B cell (primary cell): ENCODE measurements around the gene SMARCAD1. TPM values are rescaled to one million over a fixed set of nuclear protein-coding genes. Genes with fewer than 3 reads are reported as not detected.

Source experiments
- ATAC-seq: fragments of 200-7000 bp; cut with Tn5 transposase; one replicate; pipeline ENCODE4 v1.10.0; 2021; ENCODE audit warnings: low read depth, mild to moderate bottlenecking, moderate number of reproducible peaks, moderate library complexity
- CTCF ChIA-PET: fragments of 350-600 bp; sonication (Branson Sonifier 250); formaldehyde crosslinking; loops from one replicate; lab custom pipeline; 2021; ENCODE audit warnings: antibody characterized with exemption, inconsistent platforms; lab: Charles Lee
- POLR2A ChIA-PET: fragments of 350-600 bp; sonication (Branson Sonifier 250); formaldehyde crosslinking; loops from one replicate; lab custom pipeline; 2021; ENCODE audit warnings: antibody characterized with exemption; lab: Charles Lee
- DNase-seq: peaks from one replicate; pipeline ENCODE4 v3.0.0; 2013
- H2AFZ ChIP-seq: 2 replicates; pipeline ENCODE4 v1.6.1; 2012; ENCODE audit warnings: mild to moderate bottlenecking, low read depth, low read length; ENCODE audit not compliant: insufficient read depth, poor library complexity, severe bottlenecking
- H3K27ac ChIP-seq, 2 donors: 1 replicate in 1 of 2; 2 replicates in 1 of 2; pipeline ENCODE4 v1.5.1; 2012 to 2013; ENCODE audit warnings: low read length in 2 of 2, mild to moderate bottlenecking in 2 of 2, moderate library complexity in 1 of 2
- H3K27me3 ChIP-seq, 4 experiments: fragments of 200-600 bp in 1 of 4; sonication (generic) in 1 of 4; replicated peaks in 1 of 4; 1 replicate in 2 of 4; 2 replicates in 2 of 4; pipeline versions ENCODE4 v1.6.1 to v1.7.0; 2013 to 2016; ENCODE audit warnings: low read length in 3 of 4, mild to moderate bottlenecking in 2 of 4, mixed read lengths in 1 of 4, moderate library complexity in 1 of 4; ENCODE audit not compliant: insufficient read depth in 4 of 4, control insufficient read depth in 3 of 4; ENCODE audit errors: control extremely low read depth in 1 of 4
- H3K36me3 ChIP-seq, 2 experiments: replicated peaks in 1 of 2; 1 replicate in 1 of 2; 2 replicates in 1 of 2; pipeline versions ENCODE4 v1.6.1 to v1.7.1; 2013; ENCODE audit warnings: low read length in 1 of 2; ENCODE audit not compliant: insufficient read depth in 2 of 2, control insufficient read depth in 1 of 2; ENCODE audit errors: control extremely low read depth in 1 of 2, extremely low read depth in 1 of 2
- H3K4me1 ChIP-seq, 2 donors: fragments of 200-600 bp in 1 of 2; sonication (generic) in 1 of 2; 1 replicate in 1 of 2; 2 replicates in 1 of 2; pipeline versions ENCODE4 v1.5.1 to v1.6.1; 2013 to 2017; ENCODE audit warnings: low read length in 2 of 2; ENCODE audit not compliant: control insufficient read depth in 2 of 2, insufficient read depth in 2 of 2
- H3K4me2 ChIP-seq: replicated peaks from 2 replicates; pipeline ENCODE3; 2012; ENCODE audit warnings: mild to moderate bottlenecking, low read depth, low read length; ENCODE audit not compliant: poor library complexity, severe bottlenecking
- H3K4me3 ChIP-seq, 5 experiments: fragments of 200-600 bp in 1 of 5; sonication (generic) in 1 of 5; 1 replicate in 3 of 5; 2 replicates in 2 of 5; pipeline versions ENCODE4 v1.5.1 to v1.7.0; 2011 to 2016; ENCODE audit warnings: low read length in 4 of 5, mild to moderate bottlenecking in 4 of 5, low read depth in 2 of 5, control low read depth in 1 of 5, moderate library complexity in 1 of 5; ENCODE audit not compliant: insufficient read depth in 1 of 5; ENCODE audit errors: control extremely low read depth in 1 of 5, extremely low read depth in 1 of 5
- H3K79me2 ChIP-seq: fragments of 200-600 bp; sonication (generic); one replicate; pipeline ENCODE4 v1.6.0; 2016; ENCODE audit warnings: low read length; ENCODE audit not compliant: control insufficient read depth, insufficient read depth
- H3K9ac ChIP-seq: fragments of 200-600 bp; sonication (generic); 2 replicates; pipeline ENCODE4 v1.6.1; 2017; ENCODE audit warnings: mild to moderate bottlenecking, low read length, moderate library complexity
- H3K9me3 ChIP-seq, 3 donors: one replicate each; pipeline versions ENCODE4 v1.6.1 to v1.7.1; 2013; ENCODE audit warnings: low read length in 2 of 3; ENCODE audit not compliant: control insufficient read depth in 2 of 3, insufficient read depth in 1 of 3; ENCODE audit errors: control extremely low read depth in 1 of 3
- H4K20me1 ChIP-seq: 2 replicates; pipeline ENCODE4 v1.6.0; 2012; ENCODE audit warnings: mild to moderate bottlenecking, low read length; ENCODE audit not compliant: insufficient read depth, control insufficient read depth, poor library complexity, severe bottlenecking
- H3K27ac Mint-ChIP-seq: one replicate; pipeline ENCODE4 v1.8.0; 2021; ENCODE audit warnings: mixed read lengths
- H3K27me3 Mint-ChIP-seq: one replicate; pipeline ENCODE4 v1.8.0; 2021; ENCODE audit warnings: mixed read lengths
- H3K4me1 Mint-ChIP-seq: one replicate; pipeline ENCODE4 v1.8.0; 2021; ENCODE audit warnings: mixed read lengths
- H3K4me3 Mint-ChIP-seq: one replicate; pipeline ENCODE4 v1.8.0; 2021; ENCODE audit warnings: mixed read lengths
- H3K9me3 Mint-ChIP-seq: one replicate; pipeline ENCODE4 v1.8.0; 2022; ENCODE audit warnings: mixed read lengths; ENCODE audit not compliant: insufficient read depth
- EZH2 ChIP-seq: IDR thresholded peaks from 2 replicates; pipeline ENCODE4 v1.6.1; 2012; ENCODE audit warnings: borderline replicate concordance, low read depth, mild to moderate bottlenecking, moderate library complexity, low read length; ENCODE audit not compliant: insufficient read depth, poor library complexity, severe bottlenecking
- WGBS: methylation state at CpG from one replicate; pipeline ENCODE4 v1.1.5; 2013; ENCODE audit warnings: missing lambda C conversion rate; ENCODE audit not compliant: insufficient coverage; 5-methylcytosine and 5-hydroxymethylcytosine counted together
- intact Hi-C: fragments of 100-400 bp; cut with micrococcal nuclease; formaldehyde crosslinking; loops from one replicate; pipeline ENCODE4 v1.10.0; 2022
- polyA plus RNA-seq: library from polyadenylated mRNA; depleted of rRNA; stranded (reverse); fragments of >200 nt; gene quantifications from 2 replicates; pipeline ENCODE4 v1.2.3, GENCODE V29; 2012
- total RNA-seq, 2 donors: library from RNA; stranded (reverse); fragments of 120-200 nt in 1 of 2; gene quantifications; 1 replicate in 1 of 2; 2 replicates in 1 of 2; pipeline versions ENCODE4 v1.2.3 to v1.2.4, GENCODE V29; 2013 to 2022
- TF ChIP-seq, protein P1 (sequence below): fragments of 200-600 bp; IDR thresholded peaks from one replicate; pipeline ENCODE4 v1.8.0; 2022; ENCODE audit warnings: antibody characterized with exemption, mild to moderate bottlenecking

Gene SMARCAD1
- total and polyA plus RNA-seq, 2 donors (not counting 1 experiment from before 2014, with no cell fraction given) = 8.2 to 26.7 TPM

DNA sequence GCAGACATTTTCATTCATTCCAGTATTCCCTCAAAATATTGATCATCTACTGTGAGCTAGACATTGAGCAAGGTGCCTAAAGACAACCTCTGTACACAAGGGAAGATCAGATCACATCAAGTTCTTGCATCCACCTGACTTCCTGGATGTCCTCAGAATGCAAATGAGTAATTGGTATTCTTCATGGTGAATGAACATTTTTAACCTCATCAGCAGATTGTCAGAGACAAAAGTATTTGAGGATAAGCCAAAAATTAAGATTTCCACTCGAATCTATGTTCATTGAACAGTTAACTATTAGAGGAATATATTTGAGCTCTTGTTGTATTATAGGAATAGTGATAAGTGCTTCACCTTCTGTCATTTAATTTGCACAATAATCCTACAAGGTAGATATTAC lies 1.3 kb downstream of the SMARCAD1 start:
- CTCF ChIA-PET = no interaction called here
- no peak for ATAC-seq
- Mint-ChIP-seq H3K9me3 (no peaks in the 10 kb centered on the region), H3K27ac (peak overlapping the region; percentile 98), H3K4me3 (peak overlapping the region; percentile 97), H3K4me1 (peaks cover 32% of the 10 kb centered on the region), H3K27me3 (peaks cover 3% of the 10 kb centered on the region)
- H3K27me3 ChIP-seq = no peaks in the 10 kb centered on the region
- peak overlapping the region; percentile 81 for H3K9ac ChIP-seq
- peaks cover 2 to 23% of the 10 kb centered on the region in 2 experiments for H3K36me3 ChIP-seq
- no CpG with 5 or more reads among the region's 1 CpG for WGBS
- no peaks in the 10 kb centered on the region for H4K20me1 ChIP-seq
- no peaks in the 10 kb centered on the region for H3K9me3 ChIP-seq
- peak overlapping the region in 1 of 5 experiments; percentile 90 for H3K4me3 ChIP-seq
- no peak for DNase-seq
- POLR2A ChIA-PET = no interaction called here
- peak overlapping the region; percentile 72 for H3K4me2 ChIP-seq
- peaks cover 47% of the 10 kb centered on the region for H3K79me2 ChIP-seq
- TF ChIP-seq, protein P1, sequence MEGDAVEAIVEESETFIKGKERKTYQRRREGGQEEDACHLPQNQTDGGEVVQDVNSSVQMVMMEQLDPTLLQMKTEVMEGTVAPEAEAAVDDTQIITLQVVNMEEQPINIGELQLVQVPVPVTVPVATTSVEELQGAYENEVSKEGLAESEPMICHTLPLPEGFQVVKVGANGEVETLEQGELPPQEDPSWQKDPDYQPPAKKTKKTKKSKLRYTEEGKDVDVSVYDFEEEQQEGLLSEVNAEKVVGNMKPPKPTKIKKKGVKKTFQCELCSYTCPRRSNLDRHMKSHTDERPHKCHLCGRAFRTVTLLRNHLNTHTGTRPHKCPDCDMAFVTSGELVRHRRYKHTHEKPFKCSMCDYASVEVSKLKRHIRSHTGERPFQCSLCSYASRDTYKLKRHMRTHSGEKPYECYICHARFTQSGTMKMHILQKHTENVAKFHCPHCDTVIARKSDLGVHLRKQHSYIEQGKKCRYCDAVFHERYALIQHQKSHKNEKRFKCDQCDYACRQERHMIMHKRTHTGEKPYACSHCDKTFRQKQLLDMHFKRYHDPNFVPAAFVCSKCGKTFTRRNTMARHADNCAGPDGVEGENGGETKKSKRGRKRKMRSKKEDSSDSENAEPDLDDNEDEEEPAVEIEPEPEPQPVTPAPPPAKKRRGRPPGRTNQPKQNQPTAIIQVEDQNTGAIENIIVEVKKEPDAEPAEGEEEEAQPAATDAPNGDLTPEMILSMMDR = no peak
- no peak for TF ChIP-seq EZH2
- H2AFZ ChIP-seq = peak overlapping the region; percentile 94
- intact Hi-C loops = no loop called here
- peaks cover 9 to 12% of the 10 kb centered on the region in 2 donors for H3K4me1 ChIP-seq
- H3K27ac ChIP-seq = peak overlapping the region in 1 of 2 donors; percentile 94

- Histone ChIP-seq H3K36me3 (peaks cover 2 to 31% of the 10 kb centered on the region in 2 experiments), H3K9me3 (no peaks in the 10 kb centered on the region), H3K27ac (no peak overlapping the region), H3K4me1 (peaks cover 9 to 12% of the 10 kb centered on the region in 2 donors), H2AFZ (no peak overlapping the region), H3K9ac (no peak overlapping the region), H3K79me2 (peaks cover 61% of the 10 kb centered on the region), H3K4me3 (no peak overlapping the region), H3K27me3 (no peaks in the 10 kb centered on the region), H3K4me2 (no peak overlapping the region), H4K20me1 (peaks cover 16% of the 10 kb centered on the region)
- intact Hi-C loops = loop anchor here (2.0 kb wide), 1 partner anchor 19 kb away; no protein-coding TSS in a partner anchor
- ChIA-PET POLR2A (no interaction called here), CTCF (no interaction called here)
- H3K27ac Mint-ChIP-seq = no peak overlapping the region
- DNase-seq (no peak), ATAC-seq (no peak)
- H3K9me3 Mint-ChIP-seq = no peaks in the 10 kb centered on the region
- WGBS = no CpG with 5 or more reads among the region's 2 CpGs
- peaks cover 34% of the 10 kb centered on the region for H3K4me1 Mint-ChIP-seq
- no peaks in the 10 kb centered on the region for H3K27me3 Mint-ChIP-seq
- no peak overlapping the region for H3K4me3 Mint-ChIP-seq
- TF ChIP-seq, protein P1 = no peak
- no peak for TF ChIP-seq EZH2
These were observed 4.2 kb downstream of the SMARCAD1 start for GRCh38 chr4:94211861-94212260.
